GM23338 (cell line): ENCODE measurements around the gene USP36. TPM values are rescaled to one million over a fixed set of nuclear protein-coding genes. Genes with fewer than 3 reads are reported as not detected.

Experiments used
- ATAC-seq: fragments of 200-7000 bp; cut with Tn5 transposase; 3 replicates; pipeline ENCODE4 v1.9.1; 2020
- DNase-seq: peaks from one replicate; pipeline ENCODE4 v3.0.0-alpha.2; 2015; ENCODE audit warnings: low spot score
- H2AFZ ChIP-seq: fragments of 200-600 bp; sonication (generic); 2 replicates; pipeline ENCODE4 v1.8.0; 2016; ENCODE audit warnings: antibody characterized with exemption, mild to moderate bottlenecking, moderate library complexity
- H3F3A ChIP-seq: fragments of 200-600 bp; sonication (generic); replicated peaks from 2 replicates; pipeline ENCODE4 v1.8.0; 2017; ENCODE audit warnings: antibody characterized with exemption, mixed run types, low read depth
- H3K27ac ChIP-seq: fragments of 200-600 bp; sonication (generic); 2 replicates; pipeline ENCODE4 v1.6.1; 2016; ENCODE audit warnings: low read depth
- H3K27me3 ChIP-seq: fragments of 200-600 bp; sonication (generic); 2 replicates; pipeline ENCODE4 v1.8.0; 2016; ENCODE audit warnings: mild to moderate bottlenecking, mixed run types, moderate library complexity; ENCODE audit not compliant: insufficient read depth
- H3K36me3 ChIP-seq: fragments of 200-600 bp; sonication (generic); 2 replicates; pipeline ENCODE4 v1.8.0; 2016; ENCODE audit warnings: mild to moderate bottlenecking; ENCODE audit not compliant: insufficient read depth
- H3K4me1 ChIP-seq: fragments of 200-600 bp; sonication (generic); 2 replicates; pipeline ENCODE4 v1.8.0; 2016; ENCODE audit warnings: mild to moderate bottlenecking, moderate library complexity; ENCODE audit not compliant: insufficient read depth
- H3K4me2 ChIP-seq: fragments of 200-600 bp; sonication (generic); 2 replicates; pipeline ENCODE4 v1.7.1; 2017; ENCODE audit warnings: mixed run types
- H3K4me3 ChIP-seq: fragments of 200-600 bp; sonication (generic); 2 replicates; pipeline ENCODE4 v1.6.1; 2016; ENCODE audit warnings: mixed run types
- H3K79me2 ChIP-seq: fragments of 200-600 bp; sonication (generic); replicated peaks from 2 replicates; pipeline ENCODE4 v1.8.0; 2017; ENCODE audit warnings: mild to moderate bottlenecking; ENCODE audit not compliant: insufficient read depth
- H3K9me2 ChIP-seq: fragments of 200-600 bp; sonication (generic); 2 replicates; pipeline ENCODE4 v1.8.0; 2017; ENCODE audit not compliant: insufficient read depth
- H4K20me1 ChIP-seq: fragments of 200-600 bp; sonication (generic); replicated peaks from 2 replicates; pipeline ENCODE4 v1.8.0; 2017; ENCODE audit warnings: mild to moderate bottlenecking; ENCODE audit not compliant: insufficient read depth
- H3K27ac Mint-ChIP-seq: 2 replicates; pipeline ENCODE4 v1.8.0; 2020; ENCODE audit warnings: inconsistent platforms, mild to moderate bottlenecking, moderate library complexity, mixed read lengths
- H3K27me3 Mint-ChIP-seq: 3 replicates; pipeline ENCODE4 v1.8.0; 2022; ENCODE audit warnings: low read depth, mild to moderate bottlenecking, moderate library complexity, mixed read lengths, inconsistent platforms; ENCODE audit not compliant: insufficient read depth, poor library complexity
- H3K36me3 Mint-ChIP-seq: 3 replicates; pipeline ENCODE4 v1.8.0; 2021; ENCODE audit warnings: low read depth, mild to moderate bottlenecking, inconsistent platforms, moderate library complexity, mixed read lengths
- H3K4me1 Mint-ChIP-seq: 3 replicates; pipeline ENCODE4 v1.8.0; 2020; ENCODE audit warnings: mild to moderate bottlenecking, inconsistent platforms, mixed read lengths
- H3K4me3 Mint-ChIP-seq: 3 replicates; pipeline ENCODE4 v1.8.0; 2021; ENCODE audit warnings: moderate library complexity, mild to moderate bottlenecking, inconsistent platforms, mixed read lengths
- H3K9me3 Mint-ChIP-seq: 3 replicates; pipeline ENCODE4 v1.8.0; 2020; ENCODE audit warnings: moderate library complexity, mild to moderate bottlenecking, inconsistent platforms, mixed read lengths
- CTCF ChIP-seq, 2 experiments: fragments of 200-600 bp in 1 of 2; sonication (generic) in 1 of 2; conservative IDR thresholded peaks; 2 replicates each; pipeline versions ENCODE4 v1.5.1 to v1.6.1; 2016 to 2017; ENCODE audit warnings: antibody characterized with exemption in 2 of 2, low read depth in 2 of 2, mild to moderate bottlenecking in 2 of 2, moderate library complexity in 1 of 2
- ETS1 ChIP-seq: IDR thresholded peaks from 2 replicates; pipeline ENCODE4 v1.6.1; 2016; ENCODE audit warnings: antibody characterized with exemption
- EZH2phosphoT487 ChIP-seq: fragments of 200-600 bp; sonication (generic); IDR thresholded peaks from one replicate; pipeline ENCODE4 v1.8.1; 2018; ENCODE audit warnings: antibody characterized with exemption; ENCODE audit not compliant: unreplicated experiment
- NANOG ChIP-seq: IDR thresholded peaks from 2 replicates; pipeline ENCODE4 v1.6.1; 2016; ENCODE audit warnings: antibody characterized with exemption, borderline replicate concordance
- REST ChIP-seq: IDR thresholded peaks from one replicate; pipeline ENCODE4 v1.6.1; 2018; ENCODE audit warnings: antibody characterized with exemption; ENCODE audit not compliant: unreplicated experiment
- STAT1 ChIP-seq: IDR thresholded peaks from one replicate; pipeline ENCODE4 v1.6.1; 2016; ENCODE audit warnings: antibody characterized with exemption; ENCODE audit not compliant: unreplicated experiment
- ZNF114 ChIP-seq: fragments of 250-450 bp; sonication (Bioruptor Pico); IDR thresholded peaks from 2 replicates; pipeline ENCODE4 v1.5.0; 2020; ENCODE audit warnings: mild to moderate bottlenecking, moderate library complexity
- polyA plus RNA-seq: library from polyadenylated mRNA; unstranded; fragments of >200 nt; fragmentation: Nextera tagmentation; extraction: Ambion mirVana; gene quantifications from 2 replicates; pipeline ENCODE4 v1.2.1, GENCODE V29; 2016
- total RNA-seq: library from RNA; depleted of rRNA; stranded (reverse); fragments of >200 nt; shearing (Covaris generic); gene quantifications from 2 replicates; pipeline ENCODE4 v1.2.3, GENCODE V29; 2014

USP36 gene
- total and polyA plus RNA-seq, 2 experiments from 2014 or later: 36.2 to 55.5 TPM

- no peak for TF ChIP-seq REST
- no peak for TF ChIP-seq NANOG
- TF ChIP-seq EZH2phosphoT487: no peak
- no peak for TF ChIP-seq ZNF114 (CRISPR knock-in tag)
- TF ChIP-seq STAT1: no peak
Observed at GRCh38 chr17:78818152-78818846, 22.3 kb downstream of the USP36 start (continued).

GRCh38 chr17:78817123-78817522 lies 23.5 kb downstream of the USP36 start:
- ATAC-seq (no peak), DNase-seq (no peak)
- Histone ChIP-seq H2AFZ (no peak overlapping the region), H3K79me2 (0 out of 2 replicates have a peak, but pooled peaks cover 3% of the 10 kb centered on the region), H3K27me3 (no peaks in the 10 kb centered on the region), H3K36me3 (peaks cover 73% of the 10 kb centered on the region), H4K20me1 (peaks cover 8% of the 10 kb centered on the region), H3K4me1 (no peaks in the 10 kb centered on the region), H3K27ac (no peak overlapping the region), H3K4me2 (no peak overlapping the region), H3K9me2 (no peaks in the 10 kb centered on the region), H3K4me3 (no peak overlapping the region), H3F3A (peaks cover 12% of the 10 kb centered on the region; the same call in 1 of the 2 replicates)
- no peaks in the 10 kb centered on the region for H3K4me1 Mint-ChIP-seq
- no peak overlapping the region for H3K4me3 Mint-ChIP-seq
- H3K9me3 Mint-ChIP-seq: no peaks in the 10 kb centered on the region
- peaks cover 3% of the 10 kb centered on the region for H3K27me3 Mint-ChIP-seq
- TF ChIP-seq ETS1 (no peak), CTCF (conservative IDR thresholded peaks at IDR 0.05; ENCODE audit: low read depth in 2 of 2) (no peak), EZH2phosphoT487 (no peak)
- H3K36me3 Mint-ChIP-seq: peaks cover 91% of the 10 kb centered on the region
- H3K27ac Mint-ChIP-seq: no peak overlapping the region
